ENCODE measurements around the gene PLA2G2C. TPM values are rescaled to one million over a fixed set of nuclear protein-coding genes. Genes with fewer than 3 reads are reported as not detected.

Gene PLA2G2C
- total RNA-seq, 2 experiments from 2014 or later = 0.43 to 0.58 TPM

- Mint-ChIP-seq H3K27me3 (peaks cover 14% of the 10 kb centered on the region), H3K36me3 (ENCODE audit: low read depth) (no peaks in the 10 kb centered on the region), H3K27ac (no peak overlapping the region), H3K4me3 (no peak overlapping the region), H3K9me3 (ENCODE audit: low read depth) (no peaks in the 10 kb centered on the region), H3K4me1 (no peaks in the 10 kb centered on the region)
- ATAC-seq = no peak
- ChIA-PET CTCF (no interaction called here), POLR2A (interaction anchor here (0.6 kb wide), 1 partner anchor 486 kb away, joined by 4 read pairs; no protein-coding TSS in a partner anchor)
- intact Hi-C loops (cut with DNase I, micrococcal nuclease) = no loop called here
- no peak for DNase-seq
Measured at GRCh38 chr1:20202166-20202565, 15.8 kb upstream of the PLA2G2C start.

GRCh38 chr1:20200966-20201365 lies 14.6 kb upstream of the PLA2G2C start:
- Mint-ChIP-seq H3K4me1 (no peaks in the 10 kb centered on the region), H3K9me3 (ENCODE audit: low read depth) (no peaks in the 10 kb centered on the region), H3K4me3 (no peak overlapping the region), H3K36me3 (ENCODE audit: low read depth) (no peaks in the 10 kb centered on the region), H3K27ac (no peak overlapping the region), H3K27me3 (peaks cover 16% of the 10 kb centered on the region)
- DNase-seq = no peak
- intact Hi-C loops (cut with DNase I, micrococcal nuclease) = no loop called here
- POLR2A ChIA-PET = no interaction called here
- CTCF ChIA-PET = interaction anchor here (0.9 kb wide), 1 partner anchor 17 kb away, joined by 3 read pairs; no protein-coding TSS in a partner anchor
- ATAC-seq = no peak

- no peak for ATAC-seq
- no peak overlapping the region for H3K27ac Mint-ChIP-seq
- peaks cover 21% of the 10 kb centered on the region for H3K27me3 Mint-ChIP-seq
- intact Hi-C loops (cut with DNase I, micrococcal nuclease) = loop anchor here in 1 of 2 experiments (5.0 kb wide), 1 partner anchor 43 kb away; no protein-coding TSS in a partner anchor
- no peaks in the 10 kb centered on the region for H3K36me3 Mint-ChIP-seq (ENCODE audit: low read depth)
- POLR2A ChIA-PET = no interaction called here
- CTCF ChIA-PET = interaction anchor here (1.2 kb wide), 1 partner anchor 34 kb away, joined by 4 read pairs; no protein-coding TSS in a partner anchor
- peaks cover 2% of the 10 kb centered on the region for H3K4me1 Mint-ChIP-seq
- no peak for DNase-seq
- no peaks in the 10 kb centered on the region for H3K9me3 Mint-ChIP-seq (ENCODE audit: low read depth)
- H3K4me3 Mint-ChIP-seq = no peak overlapping the region
Measured at GRCh38 chr1:20199840-20200239, 13.5 kb upstream of the PLA2G2C start.

- POLR2A ChIA-PET = no interaction called here
- intact Hi-C loops (cut with DNase I, micrococcal nuclease) = loop anchor here in 1 of 2 experiments (5.0 kb wide), 1 partner anchor 42 kb away; no protein-coding TSS in a partner anchor
Measured at GRCh38 chr1:20199403-20199802, 13.1 kb upstream of the PLA2G2C start.

GRCh38 chr1:20198918-20199317 lies 12.6 kb upstream of the PLA2G2C start:
- Mint-ChIP-seq H3K27ac (no peak overlapping the region), H3K9me3 (ENCODE audit: low read depth) (no peaks in the 10 kb centered on the region), H3K27me3 (peaks cover 21% of the 10 kb centered on the region), H3K36me3 (ENCODE audit: low read depth) (no peaks in the 10 kb centered on the region), H3K4me3 (no peak overlapping the region), H3K4me1 (peaks cover 2% of the 10 kb centered on the region)
- intact Hi-C loops (cut with DNase I, micrococcal nuclease) = loop anchor here in 1 of 2 experiments (5.0 kb wide), 1 partner anchor 42 kb away; no protein-coding TSS in a partner anchor
- no peak for DNase-seq
- ChIA-PET POLR2A (no interaction called here), CTCF (no interaction called here)
- ATAC-seq = no peak

More at GRCh38 chr1:20199403-20199802, 13.1 kb upstream of the PLA2G2C start:
- ATAC-seq (no peak), DNase-seq (no peak)
- H3K4me3 Mint-ChIP-seq = no peak overlapping the region
- H3K36me3 Mint-ChIP-seq (ENCODE audit: low read depth) = no peaks in the 10 kb centered on the region
- no peak overlapping the region for H3K27ac Mint-ChIP-seq
- peaks cover 21% of the 10 kb centered on the region for H3K27me3 Mint-ChIP-seq
- CTCF ChIA-PET = interaction anchor here (1.2 kb wide), 1 partner anchor 34 kb away, joined by 4 read pairs; no protein-coding TSS in a partner anchor
- H3K4me1 Mint-ChIP-seq = peaks cover 2% of the 10 kb centered on the region
- no peaks in the 10 kb centered on the region for H3K9me3 Mint-ChIP-seq (ENCODE audit: low read depth)

GRCh38 chr1:20198296-20198695 lies 12.0 kb upstream of the PLA2G2C start:
- Mint-ChIP-seq H3K4me3 (no peak overlapping the region), H3K4me1 (peaks cover 2% of the 10 kb centered on the region), H3K27me3 (peaks cover 21% of the 10 kb centered on the region), H3K36me3 (ENCODE audit: low read depth) (no peaks in the 10 kb centered on the region), H3K27ac (no peak overlapping the region), H3K9me3 (ENCODE audit: low read depth) (no peaks in the 10 kb centered on the region)
- intact Hi-C loops (cut with DNase I, micrococcal nuclease) = loop anchor here in 1 of 2 experiments (5.0 kb wide), 1 partner anchor 41 kb away; no protein-coding TSS in a partner anchor
- DNase-seq (no peak), ATAC-seq (no peak)
- ChIA-PET POLR2A (no interaction called here), CTCF (no interaction called here)

- no peak overlapping the region for H3K4me3 Mint-ChIP-seq
- CTCF ChIA-PET = interaction anchor here (4.8 kb wide), 1 partner anchor 19 kb away, joined by 30 read pairs; no protein-coding TSS in a partner anchor
- intact Hi-C loops (cut with DNase I, micrococcal nuclease) = loop anchor here in 1 of 2 experiments (5.0 kb wide), 1 partner anchor 40 kb away; no protein-coding TSS in a partner anchor
- ATAC-seq = no peak
- no peaks in the 10 kb centered on the region for H3K9me3 Mint-ChIP-seq (ENCODE audit: low read depth)
- no peak for DNase-seq
- no peak overlapping the region for H3K27ac Mint-ChIP-seq
- H3K4me1 Mint-ChIP-seq = peaks cover 2% of the 10 kb centered on the region
- no peaks in the 10 kb centered on the region for H3K36me3 Mint-ChIP-seq (ENCODE audit: low read depth)
- H3K27me3 Mint-ChIP-seq = peaks cover 21% of the 10 kb centered on the region
- POLR2A ChIA-PET = no interaction called here
Measured at GRCh38 chr1:20197329-20197791, 11.0 kb upstream of the PLA2G2C start.

GRCh38 chr1:20195462-20195780 lies 9.1 kb upstream of the PLA2G2C start:
- ATAC-seq (no peak), DNase-seq (no peak)
- H3K36me3 Mint-ChIP-seq (ENCODE audit: low read depth) = no peaks in the 10 kb centered on the region
- H3K4me1 Mint-ChIP-seq = peaks cover 2% of the 10 kb centered on the region
- no peak overlapping the region for H3K27ac Mint-ChIP-seq
- intact Hi-C loops (cut with DNase I, micrococcal nuclease) = loop anchor here (1.0 to 5.0 kb wide), 6 partner anchors 30 to 277 kb away; no protein-coding TSS in a partner anchor
- no peaks in the 10 kb centered on the region for H3K9me3 Mint-ChIP-seq (ENCODE audit: low read depth)
- H3K27me3 Mint-ChIP-seq = peaks cover 21% of the 10 kb centered on the region
- POLR2A ChIA-PET = no interaction called here
- CTCF ChIA-PET = interaction anchor here (0.6 to 4.8 kb wide), 26 partner anchors 8 to 333 kb away, joined by 3 to 30 read pairs (median 4); no protein-coding TSS in a partner anchor
- no peak overlapping the region for H3K4me3 Mint-ChIP-seq

- peaks cover 18% of the 10 kb centered on the region for H3K27me3 Mint-ChIP-seq
- DNase-seq = peak; percentile 87
Measured at GRCh38 chr1:20194757-20195461, 8.6 kb upstream of the PLA2G2C start.

GRCh38 chr1:20194224-20194623 lies 7.9 kb upstream of the PLA2G2C start:
- H3K9me3 Mint-ChIP-seq (ENCODE audit: low read depth) = no peaks in the 10 kb centered on the region
- DNase-seq = no peak

More at GRCh38 chr1:20194757-20195461, 8.6 kb upstream of the PLA2G2C start:
- ATAC-seq = peak; percentile 92
- H3K9me3 Mint-ChIP-seq (ENCODE audit: low read depth) = no peaks in the 10 kb centered on the region
- CTCF ChIA-PET = interaction anchor here (0.6 to 4.8 kb wide), 25 partner anchors 8 to 333 kb away, joined by 3 to 30 read pairs (median 4); no protein-coding TSS in a partner anchor
- H3K27ac Mint-ChIP-seq = no peak overlapping the region
- H3K36me3 Mint-ChIP-seq (ENCODE audit: low read depth) = no peaks in the 10 kb centered on the region
- H3K4me1 Mint-ChIP-seq = peaks cover 2% of the 10 kb centered on the region
- POLR2A ChIA-PET = no interaction called here
- intact Hi-C loops (cut with DNase I, micrococcal nuclease) = loop anchor here (1.0 to 5.0 kb wide), 6 partner anchors 30 to 277 kb away; no protein-coding TSS in a partner anchor
- H3K4me3 Mint-ChIP-seq = no peak overlapping the region

GRCh38 chr1:20192871-20193411 lies 6.6 kb upstream of the PLA2G2C start:
- Mint-ChIP-seq H3K4me1 (peaks cover 14% of the 10 kb centered on the region), H3K9me3 (ENCODE audit: low read depth) (no peaks in the 10 kb centered on the region), H3K4me3 (no peak overlapping the region), H3K36me3 (ENCODE audit: low read depth) (no peaks in the 10 kb centered on the region), H3K27me3 (peaks cover 26% of the 10 kb centered on the region), H3K27ac (no peak overlapping the region)
- ChIA-PET POLR2A (interaction anchor here (0.6 kb wide), 1 partner anchor 164 kb away, joined by 3 read pairs; no protein-coding TSS in a partner anchor), CTCF (interaction anchor here (0.6 to 4.8 kb wide), 7 partner anchors 9 to 275 kb away, joined by 3 to 30 read pairs (median 4); no protein-coding TSS in a partner anchor)
- DNase-seq (no peak), ATAC-seq (no peak)
- intact Hi-C loops (cut with DNase I, micrococcal nuclease) = no loop called here

More at GRCh38 chr1:20194224-20194623, 7.9 kb upstream of the PLA2G2C start:
- ChIA-PET CTCF (interaction anchor here (1.7 to 4.8 kb wide), 6 partner anchors 16 to 277 kb away, joined by 7 to 30 read pairs (median 8); no protein-coding TSS in a partner anchor), POLR2A (no interaction called here)
- ATAC-seq = no peak
- H3K27me3 Mint-ChIP-seq = peaks cover 18% of the 10 kb centered on the region
- no peak overlapping the region for H3K27ac Mint-ChIP-seq
- H3K36me3 Mint-ChIP-seq (ENCODE audit: low read depth) = no peaks in the 10 kb centered on the region
- no peak overlapping the region for H3K4me3 Mint-ChIP-seq
- intact Hi-C loops (cut with DNase I, micrococcal nuclease) = loop anchor here in 1 of 2 experiments (2.0 kb wide), 1 partner anchor 219 kb away; no protein-coding TSS in a partner anchor
- peaks cover 2% of the 10 kb centered on the region for H3K4me1 Mint-ChIP-seq

Data from activated CD4-positive, alpha-beta T cell treated with anti-CD3 and anti-CD28 coated beads for 36 hours (primary cell).